Fibroblast of lung (primary cell): ENCODE measurements around the gene PHF24.

Experiments
- EZH2 ChIP-seq: IDR thresholded peaks from 2 replicates; pipeline ENCODE4 v1.5.1; 2012; ENCODE audit warnings: low read length, control low read depth, mild to moderate bottlenecking; ENCODE audit errors: missing control alignments
- TF ChIP-seq, protein P1 (sequence below), 2 donors: IDR thresholded peaks in 1 of 2; conservative IDR thresholded peaks in 1 of 2; 1 replicate in 1 of 2; 2 replicates in 1 of 2; pipeline ENCODE4 v1.5.1; 2011 to 2012; ENCODE audit warnings: low read length in 2 of 2, control low read depth in 1 of 2, inconsistent platforms in 1 of 2, low read depth in 1 of 2, mild to moderate bottlenecking in 1 of 2

DNA sequence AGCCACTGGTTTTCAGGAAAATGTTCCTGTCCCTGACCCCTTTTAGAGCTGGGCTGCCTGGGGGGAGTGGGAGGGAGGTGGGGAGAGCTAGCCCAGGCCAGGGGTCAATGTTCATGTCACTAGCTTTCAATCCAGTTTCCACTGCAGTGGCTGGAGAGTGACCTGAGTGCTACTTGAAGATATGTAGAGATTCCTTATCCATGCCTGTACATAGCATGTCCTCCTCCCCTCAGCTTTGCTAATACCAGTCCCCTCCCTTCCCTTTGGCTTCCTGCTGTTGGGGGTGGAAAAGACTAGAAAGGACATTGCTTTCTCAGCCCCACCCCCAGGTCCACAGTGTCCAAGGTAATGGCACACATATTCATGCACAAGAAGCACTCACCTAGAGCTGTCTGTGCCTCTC is 39.3 kb downstream of the PHF24 start:
- TF ChIP-seq, protein P1, sequence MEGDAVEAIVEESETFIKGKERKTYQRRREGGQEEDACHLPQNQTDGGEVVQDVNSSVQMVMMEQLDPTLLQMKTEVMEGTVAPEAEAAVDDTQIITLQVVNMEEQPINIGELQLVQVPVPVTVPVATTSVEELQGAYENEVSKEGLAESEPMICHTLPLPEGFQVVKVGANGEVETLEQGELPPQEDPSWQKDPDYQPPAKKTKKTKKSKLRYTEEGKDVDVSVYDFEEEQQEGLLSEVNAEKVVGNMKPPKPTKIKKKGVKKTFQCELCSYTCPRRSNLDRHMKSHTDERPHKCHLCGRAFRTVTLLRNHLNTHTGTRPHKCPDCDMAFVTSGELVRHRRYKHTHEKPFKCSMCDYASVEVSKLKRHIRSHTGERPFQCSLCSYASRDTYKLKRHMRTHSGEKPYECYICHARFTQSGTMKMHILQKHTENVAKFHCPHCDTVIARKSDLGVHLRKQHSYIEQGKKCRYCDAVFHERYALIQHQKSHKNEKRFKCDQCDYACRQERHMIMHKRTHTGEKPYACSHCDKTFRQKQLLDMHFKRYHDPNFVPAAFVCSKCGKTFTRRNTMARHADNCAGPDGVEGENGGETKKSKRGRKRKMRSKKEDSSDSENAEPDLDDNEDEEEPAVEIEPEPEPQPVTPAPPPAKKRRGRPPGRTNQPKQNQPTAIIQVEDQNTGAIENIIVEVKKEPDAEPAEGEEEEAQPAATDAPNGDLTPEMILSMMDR (conservative IDR thresholded peaks at IDR 0.05 in 1 of 2, IDR thresholded peaks at IDR 0.05 in 1 of 2; ENCODE audit: low read depth in 1 of 2, low read length in 2 of 2) = no peak
- no peak for TF ChIP-seq EZH2
